ENCODE data around the gene ERN1.
"Not testable (repeated sequence)": the region's sequence is repeated elsewhere in the genome, so short reads cannot be mapped to it uniquely, and the experiment has no call there.

ERN1 gene

DNA sequence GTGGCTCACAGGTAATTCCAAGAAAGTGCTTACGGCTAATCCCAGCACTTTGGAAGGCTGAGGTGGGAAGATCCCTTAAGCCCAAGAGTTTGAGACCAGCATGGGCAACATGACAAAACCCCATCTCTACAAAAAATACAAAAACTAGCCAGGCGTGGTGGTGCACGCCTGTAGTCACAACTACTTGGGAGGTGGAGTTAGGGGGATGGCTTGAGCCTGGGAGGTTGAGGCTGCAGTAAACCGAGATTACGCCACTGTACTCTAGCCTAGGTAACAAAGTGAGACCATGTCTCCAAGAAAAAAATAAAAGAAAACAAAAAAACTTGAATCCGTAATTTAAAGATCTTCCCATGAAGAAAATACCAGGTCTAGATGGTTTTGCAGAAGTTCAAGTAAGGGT lies 114.5 kb downstream of the ERN1 start:
- Mint-ChIP-seq H3K27ac (peak overlapping the region; percentile 98), H3K4me1 (ENCODE audit: low read depth) (peaks cover 52% of the 10 kb centered on the region)

GRCh38 chr17:64009571-64010402 lies 120.2 kb downstream of the ERN1 start:
- no peak for DNase-seq (ENCODE audit: low spot score)
- H3K27me3 Mint-ChIP-seq (ENCODE audit: low read depth) = no peaks in the 10 kb centered on the region
- peak overlapping the region; percentile 55 for H3K27ac Mint-ChIP-seq
- H3K9me3 Mint-ChIP-seq = no peaks in the 10 kb centered on the region
- H3K4me3 Mint-ChIP-seq = no peak overlapping the region
- peaks cover 31% of the 10 kb centered on the region for H3K4me1 Mint-ChIP-seq (ENCODE audit: low read depth)
- peaks cover 39% of the 10 kb centered on the region for H3K36me3 Mint-ChIP-seq (ENCODE audit: low read depth)

More for the DNA sequence above, 114.5 kb downstream of the ERN1 start:
- DNase-seq (ENCODE audit: low spot score) = no peak
- Mint-ChIP-seq H3K27me3 (ENCODE audit: low read depth) (no peaks in the 10 kb centered on the region), H3K4me3 (peak overlapping the region; percentile 100), H3K9me3 (peaks cover 3% of the 10 kb centered on the region), H3K36me3 (ENCODE audit: low read depth) (peaks cover 31% of the 10 kb centered on the region)

- Mint-ChIP-seq H3K36me3 (ENCODE audit: low read depth) (peaks cover 45% of the 10 kb centered on the region), H3K9me3 (no peaks in the 10 kb centered on the region), H3K4me3 (no peak overlapping the region), H3K27ac (no peak overlapping the region), H3K4me1 (ENCODE audit: low read depth) (peaks cover 24% of the 10 kb centered on the region), H3K27me3 (ENCODE audit: low read depth) (no peaks in the 10 kb centered on the region)
- no peak for DNase-seq (ENCODE audit: low spot score)
Observed at GRCh38 chr17:64008830-64009229, 121.1 kb downstream of the ERN1 start.

- Mint-ChIP-seq H3K9me3 (no peaks in the 10 kb centered on the region), H3K4me1 (ENCODE audit: low read depth) (peaks cover 20% of the 10 kb centered on the region)
Observed at GRCh38 chr17:64008346-64008745, 121.6 kb downstream of the ERN1 start.

GRCh38 chr17:64007838-64008282 lies 122.1 kb downstream of the ERN1 start:
- no peaks in the 10 kb centered on the region for H3K9me3 Mint-ChIP-seq
- peaks cover 49% of the 10 kb centered on the region for H3K36me3 Mint-ChIP-seq (ENCODE audit: low read depth)
- H3K4me3 Mint-ChIP-seq = no peak overlapping the region
- peak overlapping the region; percentile 55 for H3K27ac Mint-ChIP-seq
- no peak for DNase-seq (ENCODE audit: low spot score)
- H3K27me3 Mint-ChIP-seq (ENCODE audit: low read depth) = no peaks in the 10 kb centered on the region
- peaks cover 19% of the 10 kb centered on the region for H3K4me1 Mint-ChIP-seq (ENCODE audit: low read depth)

More at GRCh38 chr17:64008346-64008745, 121.6 kb downstream of the ERN1 start:
- H3K36me3 Mint-ChIP-seq (ENCODE audit: low read depth) = peaks cover 49% of the 10 kb centered on the region
- no peaks in the 10 kb centered on the region for H3K27me3 Mint-ChIP-seq (ENCODE audit: low read depth)
- H3K4me3 Mint-ChIP-seq = no peak overlapping the region
- no peak for DNase-seq (ENCODE audit: low spot score)
- no peak overlapping the region for H3K27ac Mint-ChIP-seq

- not testable (repeated sequence) for H3K9me3 Mint-ChIP-seq; DNase-seq (ENCODE audit: low spot score); H3K4me3 Mint-ChIP-seq; H3K27me3 Mint-ChIP-seq (ENCODE audit: low read depth)
- peaks cover 19% of the 10 kb centered on the region for H3K4me1 Mint-ChIP-seq (ENCODE audit: low read depth)
- H3K36me3 Mint-ChIP-seq (ENCODE audit: low read depth) = peaks cover 49% of the 10 kb centered on the region
- peak overlapping the region; percentile 55 for H3K27ac Mint-ChIP-seq
Observed at GRCh38 chr17:64007089-64007837, 122.7 kb downstream of the ERN1 start.

- peaks cover 14% of the 10 kb centered on the region for H3K4me1 Mint-ChIP-seq (ENCODE audit: low read depth)
- H3K4me3 Mint-ChIP-seq = no peak overlapping the region
- H3K36me3 Mint-ChIP-seq (ENCODE audit: low read depth) = peaks cover 44% of the 10 kb centered on the region
- DNase-seq (ENCODE audit: low spot score) = no peak
- no peaks in the 10 kb centered on the region for H3K9me3 Mint-ChIP-seq
- H3K27ac Mint-ChIP-seq = no peak overlapping the region
- no peaks in the 10 kb centered on the region for H3K27me3 Mint-ChIP-seq (ENCODE audit: low read depth)
Observed at GRCh38 chr17:64006361-64007088, 123.4 kb downstream of the ERN1 start.

DNA sequence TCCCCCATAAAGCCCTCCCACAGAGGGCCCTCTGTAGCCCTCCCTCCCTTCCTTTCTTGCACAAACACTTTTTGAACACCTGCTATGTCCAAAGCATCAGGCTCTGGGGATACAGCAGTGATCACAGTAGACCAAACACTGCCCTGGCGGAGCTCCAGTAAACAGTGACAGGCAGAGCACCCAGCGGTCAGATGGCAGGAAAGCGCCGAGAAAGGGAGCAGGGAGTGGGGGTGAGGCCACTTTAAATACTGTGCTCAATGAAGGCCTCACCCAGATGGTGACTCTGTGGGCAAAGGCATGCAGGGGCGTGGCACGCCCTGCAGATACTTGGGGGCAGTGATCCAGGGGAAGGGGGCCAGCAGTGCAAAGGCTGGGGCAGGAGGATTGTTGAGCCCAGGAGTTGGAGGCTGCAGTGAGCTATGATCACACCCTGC lies 124.2 kb downstream of the ERN1 start:
- no peaks in the 10 kb centered on the region for H3K9me3 Mint-ChIP-seq
- H3K4me3 Mint-ChIP-seq = no peak overlapping the region
- no peak for DNase-seq (ENCODE audit: low spot score)
- peaks cover 13% of the 10 kb centered on the region for H3K4me1 Mint-ChIP-seq (ENCODE audit: low read depth)
- H3K27me3 Mint-ChIP-seq (ENCODE audit: low read depth) = no peaks in the 10 kb centered on the region
- H3K36me3 Mint-ChIP-seq (ENCODE audit: low read depth) = peaks cover 41% of the 10 kb centered on the region
- no peak overlapping the region for H3K27ac Mint-ChIP-seq

- H3K27me3 Mint-ChIP-seq (ENCODE audit: low read depth) = no peaks in the 10 kb centered on the region
- peaks cover 39% of the 10 kb centered on the region for H3K36me3 Mint-ChIP-seq (ENCODE audit: low read depth)
- no peaks in the 10 kb centered on the region for H3K9me3 Mint-ChIP-seq
- H3K4me1 Mint-ChIP-seq (ENCODE audit: low read depth) = peaks cover 13% of the 10 kb centered on the region
- H3K4me3 Mint-ChIP-seq = no peak overlapping the region
- DNase-seq (ENCODE audit: low spot score) = no peak
- H3K27ac Mint-ChIP-seq = no peak overlapping the region
Observed at GRCh38 chr17:64004903-64005733, 124.8 kb downstream of the ERN1 start.

- no peak for DNase-seq (ENCODE audit: low spot score)
- no peak overlapping the region for H3K27ac Mint-ChIP-seq
- peaks cover 11% of the 10 kb centered on the region for H3K4me1 Mint-ChIP-seq (ENCODE audit: low read depth)
- no peak overlapping the region for H3K4me3 Mint-ChIP-seq
- no peaks in the 10 kb centered on the region for H3K9me3 Mint-ChIP-seq
- H3K36me3 Mint-ChIP-seq (ENCODE audit: low read depth) = peaks cover 31% of the 10 kb centered on the region
- H3K27me3 Mint-ChIP-seq (ENCODE audit: low read depth) = no peaks in the 10 kb centered on the region
Observed at GRCh38 chr17:64004218-64004770, 125.7 kb downstream of the ERN1 start.

DNA sequence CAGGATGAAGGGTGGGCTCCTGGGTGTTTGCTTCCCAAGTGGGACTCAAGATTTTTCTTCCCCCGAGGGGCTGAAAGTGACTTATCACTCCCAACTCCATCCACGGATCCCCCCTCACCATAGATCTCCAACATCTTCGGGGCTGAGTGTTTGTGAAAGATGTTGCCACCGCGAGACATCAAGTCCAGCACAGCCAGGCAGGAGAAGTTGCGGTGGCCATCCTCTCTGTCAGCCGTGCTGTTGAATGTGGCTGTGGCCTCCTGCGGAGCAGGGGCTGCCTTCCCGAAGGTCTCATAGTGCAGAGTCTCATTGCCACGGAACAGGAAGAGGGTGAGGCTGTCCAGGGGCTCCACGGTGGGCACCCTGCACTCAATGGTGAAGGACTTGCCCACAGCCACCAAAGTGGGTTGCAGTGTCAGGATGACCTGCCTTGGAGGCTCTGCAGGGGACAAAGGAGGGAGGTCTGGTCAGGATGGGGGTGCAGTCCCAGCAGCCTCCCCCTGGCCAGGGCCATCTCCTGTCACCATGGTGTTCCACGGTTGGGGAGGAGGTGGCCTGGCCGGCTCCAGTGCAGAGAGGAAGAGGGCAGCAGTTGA lies 126.3 kb downstream of the ERN1 start:
- Mint-ChIP-seq H3K4me1 (ENCODE audit: low read depth) (peaks cover 15% of the 10 kb centered on the region), H3K27ac (no peak overlapping the region), H3K4me3 (no peak overlapping the region), H3K9me3 (no peaks in the 10 kb centered on the region), H3K27me3 (ENCODE audit: low read depth) (no peaks in the 10 kb centered on the region), H3K36me3 (ENCODE audit: low read depth) (peaks cover 29% of the 10 kb centered on the region)
- DNase-seq (ENCODE audit: low spot score) = no peak

- no peak overlapping the region for H3K4me3 Mint-ChIP-seq
- no peaks in the 10 kb centered on the region for H3K9me3 Mint-ChIP-seq
- H3K4me1 Mint-ChIP-seq (ENCODE audit: low read depth) = peaks cover 11% of the 10 kb centered on the region
- H3K36me3 Mint-ChIP-seq (ENCODE audit: low read depth) = peaks cover 27% of the 10 kb centered on the region
- no peak overlapping the region for H3K27ac Mint-ChIP-seq
- peaks cover under 1% of the 10 kb centered on the region for H3K27me3 Mint-ChIP-seq (ENCODE audit: low read depth)
- DNase-seq (ENCODE audit: low spot score) = no peak
Observed at GRCh38 chr17:64002658-64003525, 127.1 kb downstream of the ERN1 start.
